GM08714 (cell line): ENCODE measurements around the gene ERP27.

Experiments
- H3K4me3 ChIP-seq: fragments of 200-500 bp; sonication (Bioruptor generic); 2 replicates; pipeline ENCODE4 v1.5.1; 2014; ENCODE audit warnings: mild to moderate bottlenecking, low read length, inconsistent platforms
- ZNF274 ChIP-seq: IDR thresholded peaks from 2 replicates; pipeline ENCODE4 v1.6.1; 2012; ENCODE audit warnings: mild to moderate bottlenecking, low read depth, low read length

ERP27 gene

GRCh38 chr12:14938301-14938700 is at the start of gene ERP27:
TSS of gene ERP27 (minus strand) at chr12:14938537. CDS start at chr12:14938508, 29 bp downstream.
- no peak within 1 kb of the TSS for H3K4me3 ChIP-seq
- TF ChIP-seq ZNF274 = no peak

DNA sequence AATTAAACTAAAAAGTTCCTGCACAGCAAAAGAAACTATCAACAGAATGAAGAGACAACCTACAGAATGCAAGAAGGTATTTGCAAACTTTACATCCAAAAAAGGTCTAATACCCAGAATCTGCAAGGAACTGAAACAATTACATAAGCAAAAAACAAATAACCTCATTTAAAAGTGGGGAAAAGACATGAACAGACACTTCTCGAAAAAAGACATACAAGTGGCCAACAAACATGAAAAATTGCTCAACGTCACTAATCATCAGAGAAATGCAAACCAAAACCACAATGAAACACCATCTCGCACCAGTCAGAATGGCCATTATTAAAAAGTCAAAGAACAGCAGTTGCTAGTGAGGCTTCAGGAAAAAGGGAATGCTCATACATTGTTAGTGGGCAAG is 49.7 kb upstream of the ERP27 start:
- no peak overlapping the region for H3K4me3 ChIP-seq
- no peak for TF ChIP-seq ZNF274

DNA sequence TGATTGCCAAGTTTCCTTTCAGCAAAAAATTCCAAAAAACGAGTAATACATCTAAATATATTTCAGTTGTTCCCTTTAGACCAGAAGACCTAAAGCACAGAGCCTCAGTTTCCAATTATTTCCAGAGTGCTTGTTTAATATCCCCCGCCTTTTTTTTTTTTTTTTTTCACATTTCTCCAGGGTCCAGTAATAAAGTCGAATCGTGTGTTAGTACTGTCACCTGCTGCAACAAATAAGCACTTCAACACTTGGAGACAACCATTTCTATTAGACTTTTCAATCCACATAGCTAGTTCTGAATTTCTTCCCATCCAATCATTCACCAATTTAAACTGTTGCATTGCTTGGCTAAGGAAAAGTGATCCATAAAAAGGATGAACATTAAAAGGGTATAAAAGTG is 48.1 kb upstream of the ERP27 start:
- no peak overlapping the region for H3K4me3 ChIP-seq
- TF ChIP-seq ZNF274 = no peak

GRCh38 chr12:14984766-14985285 is 46.5 kb upstream of the ERP27 start:
- no peak for TF ChIP-seq ZNF274
- H3K4me3 ChIP-seq = no peak overlapping the region

DNA sequence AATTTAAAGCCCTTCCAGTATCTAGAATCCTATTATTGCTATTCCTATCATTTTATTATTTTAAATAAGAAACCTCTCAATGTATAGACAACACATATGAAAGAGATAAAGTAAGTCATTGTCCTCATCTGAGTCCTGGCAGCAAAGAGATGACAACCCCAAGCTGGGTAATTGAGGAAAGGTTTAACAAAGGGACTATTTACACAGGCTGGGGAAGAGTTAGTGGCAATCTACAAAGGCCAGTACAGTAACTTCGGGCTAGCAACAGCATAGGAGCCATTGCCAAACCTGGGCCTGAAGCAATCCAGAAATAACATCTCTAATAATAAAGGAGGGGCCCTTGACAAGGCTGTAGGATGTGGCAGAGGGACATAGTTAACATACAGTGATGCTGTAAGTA is 45.7 kb upstream of the ERP27 start:
- TF ChIP-seq ZNF274 = no peak
- H3K4me3 ChIP-seq = no peak overlapping the region

DNA sequence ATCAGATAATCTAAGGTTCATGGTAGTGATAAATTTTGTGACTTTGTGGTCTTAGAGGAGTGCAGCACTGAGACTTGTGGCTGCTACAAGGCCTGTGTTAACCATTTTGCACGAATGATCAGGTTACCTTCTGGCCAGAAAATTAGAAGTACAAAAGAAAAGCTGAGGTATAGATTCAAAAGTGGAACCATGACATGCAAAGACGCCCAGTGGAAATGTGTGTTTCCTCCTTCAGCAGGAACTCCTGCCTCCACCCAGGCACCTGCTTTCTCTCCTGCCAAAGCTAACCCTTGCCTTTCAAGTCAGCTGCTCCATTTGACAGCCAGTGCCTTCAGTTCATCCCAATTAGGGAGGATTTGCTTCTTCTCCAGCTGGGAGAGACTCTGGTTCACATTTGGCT is 44.7 kb upstream of the ERP27 start:
- no peak overlapping the region for H3K4me3 ChIP-seq
- TF ChIP-seq ZNF274 = no peak

DNA sequence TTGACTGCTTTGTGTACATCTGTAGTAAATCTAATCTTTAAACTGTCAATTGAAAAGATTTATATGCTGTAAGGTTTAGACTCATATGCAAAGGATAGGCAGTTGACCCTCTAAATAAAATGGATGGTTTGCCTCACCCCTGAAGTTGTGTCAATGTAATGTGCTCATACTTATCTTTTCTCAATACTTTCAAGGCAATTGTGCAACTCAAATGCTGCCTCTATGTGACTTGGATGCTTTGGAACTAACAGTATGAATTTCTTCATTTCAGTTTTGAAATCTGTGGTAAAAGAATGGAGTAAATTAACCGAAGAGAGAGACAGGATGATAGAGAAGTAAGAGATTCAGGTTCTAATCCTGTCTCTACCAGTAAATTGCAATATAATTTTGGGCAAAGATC is 44.2 kb upstream of the ERP27 start:
- H3K4me3 ChIP-seq = no peak overlapping the region
- TF ChIP-seq ZNF274 = no peak

DNA sequence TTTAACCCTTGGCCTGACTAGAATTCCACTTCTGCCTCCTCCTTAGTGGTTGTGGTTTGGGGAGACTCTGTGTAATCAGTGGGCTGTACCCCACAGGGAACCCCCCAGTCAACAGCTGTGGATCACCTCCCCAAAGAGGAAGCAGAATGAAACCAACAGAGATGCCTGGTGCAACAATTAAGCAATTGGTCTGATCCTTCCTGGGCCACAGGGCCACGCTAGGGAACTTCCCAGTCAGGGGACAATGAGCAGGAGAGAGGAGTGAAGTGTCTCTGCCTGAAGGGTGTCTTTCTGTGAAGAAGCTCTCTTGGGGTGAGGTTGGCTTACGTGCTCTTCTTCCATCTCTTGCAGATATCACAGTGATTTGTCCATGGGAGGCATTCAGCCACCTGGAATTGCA is 42.7 kb upstream of the ERP27 start:
- TF ChIP-seq ZNF274 = no peak
- no peak overlapping the region for H3K4me3 ChIP-seq

GRCh38 chr12:14979468-14979867 is 41.1 kb upstream of the ERP27 start:
- no peak overlapping the region for H3K4me3 ChIP-seq
- no peak for TF ChIP-seq ZNF274

- TF ChIP-seq ZNF274 = no peak
- H3K4me3 ChIP-seq = no peak overlapping the region
Observed at GRCh38 chr12:14976658-14977057, 38.3 kb upstream of the ERP27 start.

DNA sequence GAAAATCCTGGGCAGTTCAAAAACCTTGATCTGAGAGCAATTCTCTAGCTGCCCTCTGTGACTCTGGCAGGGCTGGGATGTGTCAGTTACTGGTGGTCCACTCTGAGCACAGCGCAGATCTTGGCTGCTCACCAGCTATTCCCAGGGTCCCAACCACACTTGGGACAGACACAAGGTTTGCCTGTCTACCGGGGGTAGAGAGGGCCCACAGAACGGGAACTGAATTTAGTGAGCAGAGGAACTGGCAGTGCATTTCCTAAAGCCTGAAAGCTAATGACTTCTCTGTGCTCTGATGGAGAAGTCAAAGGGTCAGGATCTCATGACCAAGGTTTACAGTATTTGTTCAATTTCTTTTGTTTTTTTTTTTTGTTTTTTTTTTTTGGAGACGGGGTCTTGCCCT is 37.1 kb upstream of the ERP27 start:
- TF ChIP-seq ZNF274 = no peak
- H3K4me3 ChIP-seq = no peak overlapping the region

DNA sequence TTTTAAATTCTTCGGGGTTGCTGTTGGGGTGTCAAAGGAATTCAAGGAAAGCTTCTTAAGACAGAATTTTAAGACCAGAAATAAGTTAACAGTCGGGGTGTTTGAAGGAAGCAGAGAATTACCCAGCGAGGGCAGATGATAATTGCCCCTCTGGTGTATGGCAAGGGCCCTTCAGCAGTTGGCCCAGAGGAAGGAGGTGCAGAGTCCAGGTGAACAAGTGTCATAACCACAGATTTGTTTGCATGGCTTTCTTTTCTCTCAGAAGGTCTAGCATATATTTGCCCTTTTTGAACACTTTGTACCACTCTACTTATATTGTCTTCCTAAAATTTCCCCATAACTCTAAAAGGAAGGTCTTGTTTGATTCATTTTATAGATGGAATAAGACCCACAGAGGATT is 36.3 kb upstream of the ERP27 start:
- TF ChIP-seq ZNF274 = no peak
- no peak overlapping the region for H3K4me3 ChIP-seq

DNA sequence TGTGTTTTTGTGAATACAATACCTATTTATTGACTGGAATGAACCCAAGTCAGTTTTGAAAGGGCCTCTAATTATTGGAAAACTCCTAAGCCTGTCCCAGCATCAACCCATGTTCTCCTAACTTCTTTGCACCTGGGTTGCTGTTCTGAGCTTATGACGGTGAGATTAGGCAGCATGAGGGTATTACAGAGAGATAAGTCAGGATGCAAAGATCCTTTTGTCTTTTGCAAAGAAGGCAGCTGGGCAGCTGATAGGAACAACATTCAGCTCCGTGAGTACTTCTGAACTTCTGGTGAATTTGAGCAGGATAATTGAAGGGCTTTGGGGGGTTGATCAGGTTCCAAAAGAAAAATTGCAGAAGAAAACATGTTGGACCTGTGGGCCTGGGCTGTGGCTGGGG is 34.5 kb upstream of the ERP27 start, which contains the start of gene PDE6H:
PDE6H (plus strand) TSS at position 227 of the 400 bp plus-strand sequence. CDS start 4,971 bp downstream, outside the sequence.
- no peak within 1 kb of the TSS for H3K4me3 ChIP-seq
- TF ChIP-seq ZNF274 = no peak

DNA sequence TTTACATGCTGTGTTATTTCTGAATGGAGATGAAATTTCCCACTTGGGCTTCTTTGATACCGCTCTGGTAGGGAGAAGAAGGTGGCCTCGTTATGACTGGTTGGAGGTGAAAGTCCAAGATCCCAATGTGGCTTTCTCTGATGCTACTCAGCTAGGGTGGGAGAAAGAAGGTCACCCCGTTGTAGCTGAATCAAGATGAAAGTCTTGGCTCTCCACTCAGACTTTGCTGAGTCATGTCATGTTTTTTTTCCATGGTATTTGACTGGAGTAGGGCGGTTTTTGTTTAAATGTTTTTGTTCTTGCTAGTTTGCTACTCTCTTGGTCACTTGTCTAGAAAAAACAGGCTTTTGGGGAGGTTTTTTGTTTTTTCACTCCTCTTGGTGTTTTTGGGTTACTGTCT is 32.1 kb upstream of the ERP27 start:
- H3K4me3 ChIP-seq = no peak overlapping the region
- TF ChIP-seq ZNF274 = no peak

GRCh38 chr12:14968478-14968877 is 30.1 kb upstream of the ERP27 start:
- H3K4me3 ChIP-seq = no peak overlapping the region
- TF ChIP-seq ZNF274 = no peak

GRCh38 chr12:14965221-14965620 is 26.9 kb upstream of the ERP27 start:
- no peak overlapping the region for H3K4me3 ChIP-seq

More at GRCh38 chr12:14965221-14965620, 26.9 kb upstream of the ERP27 start:
- TF ChIP-seq ZNF274 = no peak
